HG03097 (cell line): ENCODE measurements around the gene KCNQ1.
"Not testable (repeated sequence)": the region's sequence is repeated elsewhere in the genome, so short reads cannot be mapped to it uniquely, and the experiment has no call there.

Source experiments
- ATAC-seq: cut with Tn5 transposase; IDR thresholded peaks from one replicate; pipeline ENCODE4 v1.9.1; 2021; ENCODE audit not compliant: unreplicated experiment, low FRiP score

Gene KCNQ1

GRCh38 chr11:2472428-2473186 lies 27.8 kb downstream of the KCNQ1 start:
- no peak for ATAC-seq

- no peak for ATAC-seq
Measured at GRCh38 chr11:2473361-2474058, 28.7 kb downstream of the KCNQ1 start.

GRCh38 chr11:2474059-2474901 lies 29.5 kb downstream of the KCNQ1 start:
- no peak for ATAC-seq

GRCh38 chr11:2475136-2475918 lies 30.5 kb downstream of the KCNQ1 start:
- ATAC-seq, result no peak

- ATAC-seq, result no peak
Measured at GRCh38 chr11:2477254-2477653, 32.4 kb downstream of the KCNQ1 start.

- ATAC-seq, result no peak
Measured at GRCh38 chr11:2477936-2478335, 33.1 kb downstream of the KCNQ1 start.

- not testable (repeated sequence) for ATAC-seq
Measured at GRCh38 chr11:2480067-2480873, 35.5 kb downstream of the KCNQ1 start.

- ATAC-seq, result no peak
Measured at GRCh38 chr11:2480874-2481220, 36.0 kb downstream of the KCNQ1 start.

GRCh38 chr11:2481253-2481652 lies 36.4 kb downstream of the KCNQ1 start:
- ATAC-seq, result no peak

- ATAC-seq, result no peak
Measured at GRCh38 chr11:2482204-2482603, 37.4 kb downstream of the KCNQ1 start.

GRCh38 chr11:2482745-2483144 lies 37.9 kb downstream of the KCNQ1 start:
- ATAC-seq, result no peak

GRCh38 chr11:2483426-2483825 lies 38.6 kb downstream of the KCNQ1 start:
- no peak for ATAC-seq

GRCh38 chr11:2484576-2485125 lies 39.8 kb downstream of the KCNQ1 start:
- ATAC-seq, result no peak

- ATAC-seq, result no peak
Measured at GRCh38 chr11:2488004-2488403, 43.2 kb downstream of the KCNQ1 start.

- no peak for ATAC-seq
Measured at GRCh38 chr11:2489083-2489482, 44.3 kb downstream of the KCNQ1 start.

- not testable (repeated sequence) for ATAC-seq
Measured at GRCh38 chr11:2497951-2498350, 53.1 kb downstream of the KCNQ1 start.

GRCh38 chr11:2498750-2499149 lies 53.9 kb downstream of the KCNQ1 start:
- ATAC-seq, result no peak

GRCh38 chr11:2507212-2507901 lies 62.5 kb downstream of the KCNQ1 start:
- ATAC-seq, result no peak
